Measurements from ENCODE around the gene KIN.

The KIN gene

DNA sequence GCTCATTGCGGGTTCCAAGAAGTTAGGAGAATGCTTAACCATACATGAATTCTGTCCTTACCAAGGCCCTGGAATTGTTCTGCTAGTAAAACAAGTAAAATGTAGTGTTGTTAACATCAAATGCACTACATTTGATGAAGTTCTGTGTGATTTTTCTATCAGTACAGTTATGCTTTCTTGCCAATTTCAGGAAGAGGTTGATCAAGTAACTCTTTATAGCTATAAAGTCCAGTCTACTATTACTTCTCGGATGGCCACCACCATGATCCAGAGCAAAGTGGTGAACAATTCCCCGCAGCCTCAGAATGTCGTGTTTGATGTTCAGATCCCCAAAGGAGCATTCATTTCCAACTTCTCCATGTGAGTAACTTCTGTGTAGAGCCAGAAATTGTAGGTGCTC, 79.0 kb downstream of the KIN start:
- WGBS, 2 experiments, result 90 to 96% methylated on average over 4 of the region's 4 CpGs
- H3K9me3 ChIP-seq (ENCODE audit: control insufficient read depth, low read length), result no peaks in the 10 kb centered on the region
- H3K27me3 ChIP-seq (ENCODE audit: control insufficient read depth, insufficient read depth, low read length, poor library complexity, severe bottlenecking), result no peaks in the 10 kb centered on the region
- H3K4me3 ChIP-seq (ENCODE audit: insufficient read depth, low read depth, low read length), result no peak overlapping the region
- no peaks in the 10 kb centered on the region for H3K36me3 ChIP-seq (ENCODE audit: control insufficient read depth, insufficient read depth, low read length)
- H3K27ac ChIP-seq (ENCODE audit: insufficient read depth, low read depth, low read length, poor library complexity, severe bottlenecking), result no peak overlapping the region
- no peaks in the 10 kb centered on the region for H3K4me1 ChIP-seq (ENCODE audit: control insufficient read depth, insufficient read depth, low read length)

DNA sequence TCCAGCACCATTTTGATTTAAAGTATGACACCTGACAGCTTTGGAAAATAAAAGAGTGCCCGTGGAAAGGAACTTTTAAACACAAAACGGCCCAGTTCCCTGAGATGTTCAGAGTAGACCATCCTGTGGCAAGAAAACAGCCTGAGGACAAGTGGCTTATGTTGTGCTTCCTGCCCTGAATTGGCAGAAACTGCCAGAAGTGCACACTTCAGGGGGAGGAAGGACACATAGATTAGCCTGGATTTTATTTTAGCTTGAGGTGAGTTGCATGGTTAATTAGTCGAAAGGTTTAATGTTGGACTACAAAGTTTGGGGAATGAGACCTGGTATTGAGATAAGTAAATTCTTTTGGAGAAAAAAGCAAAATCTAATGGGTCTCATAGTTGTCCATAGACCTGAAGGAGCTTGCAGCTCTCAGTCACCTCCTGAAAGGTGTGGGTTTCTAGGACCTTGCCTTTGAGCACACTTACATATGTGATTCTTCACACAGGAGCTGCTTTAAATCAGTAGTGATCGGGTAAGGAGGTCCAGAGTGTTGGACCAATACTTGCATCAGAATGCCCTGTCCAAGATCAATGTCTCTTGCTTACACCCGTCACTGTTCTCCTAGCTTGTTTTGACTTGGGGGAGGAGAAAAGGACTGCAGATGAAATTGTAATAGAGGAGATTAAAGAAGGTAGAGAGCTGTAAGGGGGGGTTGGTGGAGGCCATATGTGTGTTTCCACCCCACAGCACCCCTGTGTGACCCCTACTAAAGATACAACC, 79.8 kb downstream of the KIN start:
- Histone ChIP-seq H3K4me1 (ENCODE audit: control insufficient read depth, insufficient read depth, low read length) (no peaks in the 10 kb centered on the region), H3K27ac (ENCODE audit: insufficient read depth, low read depth, low read length, poor library complexity, severe bottlenecking) (no peak overlapping the region), H3K9me3 (ENCODE audit: control insufficient read depth, low read length) (no peaks in the 10 kb centered on the region), H3K4me3 (ENCODE audit: insufficient read depth, low read depth, low read length) (no peak overlapping the region), H3K27me3 (ENCODE audit: control insufficient read depth, insufficient read depth, low read length, poor library complexity, severe bottlenecking) (no peaks in the 10 kb centered on the region), H3K36me3 (ENCODE audit: control insufficient read depth, insufficient read depth, low read length) (no peaks in the 10 kb centered on the region)
- 93 to 95% methylated on average over 5 of the region's 5 CpGs for WGBS, 2 experiments

DNA sequence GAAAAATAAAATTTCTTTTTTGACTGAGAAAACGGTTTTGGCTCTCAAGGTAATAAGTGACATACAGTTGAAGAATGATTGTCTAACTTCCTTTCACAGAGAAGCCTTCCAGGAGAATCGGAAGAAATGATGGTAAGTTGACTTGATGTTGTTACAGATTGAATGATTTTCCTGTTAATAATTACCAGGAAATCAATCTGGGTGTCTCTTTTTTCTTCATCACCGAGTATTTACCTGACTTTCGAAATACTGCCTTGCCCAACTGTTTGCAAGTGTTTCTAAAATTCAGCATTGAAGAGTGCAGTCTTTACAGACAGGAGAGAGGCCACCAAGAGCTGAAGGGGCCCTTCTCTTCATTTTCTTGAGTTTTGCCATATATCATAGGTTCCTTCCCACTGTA, 80.7 kb downstream of the KIN start:
- H3K4me1 ChIP-seq (ENCODE audit: control insufficient read depth, insufficient read depth, low read length), result no peaks in the 10 kb centered on the region
- no peaks in the 10 kb centered on the region for H3K36me3 ChIP-seq (ENCODE audit: control insufficient read depth, insufficient read depth, low read length)
- H3K9me3 ChIP-seq (ENCODE audit: control insufficient read depth, low read length), result no peaks in the 10 kb centered on the region
- 91 to 98% methylated on average over 4 of the region's 4 CpGs for WGBS, 2 experiments
- H3K27ac ChIP-seq (ENCODE audit: insufficient read depth, low read depth, low read length, poor library complexity, severe bottlenecking), result no peak overlapping the region
- H3K4me3 ChIP-seq (ENCODE audit: insufficient read depth, low read depth, low read length), result no peak overlapping the region
- no peaks in the 10 kb centered on the region for H3K27me3 ChIP-seq (ENCODE audit: control insufficient read depth, insufficient read depth, low read length, poor library complexity, severe bottlenecking)

DNA sequence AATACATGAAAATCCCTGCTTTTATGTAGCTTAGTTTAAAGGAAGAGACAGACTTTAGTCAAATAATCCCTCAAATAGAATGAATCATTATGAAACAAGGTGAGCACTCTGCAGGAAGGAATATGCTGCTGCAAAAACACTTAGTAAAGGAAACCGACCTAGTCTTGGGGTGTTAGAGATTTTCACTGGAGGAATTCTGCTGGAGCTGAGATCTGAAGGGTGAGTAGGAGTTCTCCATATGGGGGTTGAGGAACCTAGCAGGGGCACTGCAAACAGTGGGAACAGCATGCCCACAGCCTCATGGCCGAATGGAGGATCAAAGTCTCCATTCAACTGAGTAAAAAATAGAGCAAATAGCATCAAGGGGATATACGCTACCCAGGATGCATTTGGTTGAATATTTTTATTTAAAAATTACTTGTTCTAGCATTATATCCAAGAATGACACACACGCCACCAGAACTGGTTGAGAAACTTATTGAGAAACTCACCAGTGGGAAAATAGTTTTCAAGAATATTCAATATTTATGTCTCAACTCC, 81.2 kb downstream of the KIN start:
- Histone ChIP-seq H3K36me3 (ENCODE audit: control insufficient read depth, insufficient read depth, low read length) (no peaks in the 10 kb centered on the region), H3K9me3 (ENCODE audit: control insufficient read depth, low read length) (no peaks in the 10 kb centered on the region), H3K4me3 (ENCODE audit: insufficient read depth, low read depth, low read length) (no peak overlapping the region), H3K27me3 (ENCODE audit: control insufficient read depth, insufficient read depth, low read length, poor library complexity, severe bottlenecking) (no peaks in the 10 kb centered on the region), H3K27ac (ENCODE audit: insufficient read depth, low read depth, low read length, poor library complexity, severe bottlenecking) (no peak overlapping the region), H3K4me1 (ENCODE audit: control insufficient read depth, insufficient read depth, low read length) (no peaks in the 10 kb centered on the region)
- WGBS, 2 experiments, result 72 to 88% methylated on average over 2 to 4 of the region's 4 CpGs

DNA sequence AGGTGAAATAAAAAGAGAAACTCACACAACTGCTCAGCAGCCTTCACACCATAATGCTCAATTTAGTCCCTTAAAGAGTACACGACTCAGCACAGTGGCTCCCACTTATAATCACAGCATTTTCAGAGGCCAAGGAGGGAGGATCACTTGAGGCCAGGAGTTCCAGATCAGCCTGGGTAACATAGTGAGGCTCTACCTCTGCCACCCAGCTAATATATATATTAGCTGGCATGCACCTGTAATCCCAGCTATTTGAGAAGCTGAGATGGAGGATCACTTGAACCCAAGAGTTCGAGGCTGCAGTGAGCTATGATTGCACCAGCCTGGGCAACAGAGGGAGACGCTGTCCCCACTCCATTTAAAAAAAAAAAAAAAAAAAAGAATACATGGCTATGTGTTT, 82.5 kb downstream of the KIN start:
- H3K9me3 ChIP-seq (ENCODE audit: control insufficient read depth, low read length), result no peaks in the 10 kb centered on the region
- H3K4me1 ChIP-seq (ENCODE audit: control insufficient read depth, insufficient read depth, low read length), result no peaks in the 10 kb centered on the region
- 86 to 93% methylated on average over 2 to 3 of the region's 3 CpGs for WGBS, 2 experiments
- no peaks in the 10 kb centered on the region for H3K27me3 ChIP-seq (ENCODE audit: control insufficient read depth, insufficient read depth, low read length, poor library complexity, severe bottlenecking)
- H3K36me3 ChIP-seq (ENCODE audit: control insufficient read depth, insufficient read depth, low read length), result no peaks in the 10 kb centered on the region
- H3K27ac ChIP-seq (ENCODE audit: insufficient read depth, low read depth, low read length, poor library complexity, severe bottlenecking), result no peak overlapping the region
- no peak overlapping the region for H3K4me3 ChIP-seq (ENCODE audit: insufficient read depth, low read depth, low read length)

DNA sequence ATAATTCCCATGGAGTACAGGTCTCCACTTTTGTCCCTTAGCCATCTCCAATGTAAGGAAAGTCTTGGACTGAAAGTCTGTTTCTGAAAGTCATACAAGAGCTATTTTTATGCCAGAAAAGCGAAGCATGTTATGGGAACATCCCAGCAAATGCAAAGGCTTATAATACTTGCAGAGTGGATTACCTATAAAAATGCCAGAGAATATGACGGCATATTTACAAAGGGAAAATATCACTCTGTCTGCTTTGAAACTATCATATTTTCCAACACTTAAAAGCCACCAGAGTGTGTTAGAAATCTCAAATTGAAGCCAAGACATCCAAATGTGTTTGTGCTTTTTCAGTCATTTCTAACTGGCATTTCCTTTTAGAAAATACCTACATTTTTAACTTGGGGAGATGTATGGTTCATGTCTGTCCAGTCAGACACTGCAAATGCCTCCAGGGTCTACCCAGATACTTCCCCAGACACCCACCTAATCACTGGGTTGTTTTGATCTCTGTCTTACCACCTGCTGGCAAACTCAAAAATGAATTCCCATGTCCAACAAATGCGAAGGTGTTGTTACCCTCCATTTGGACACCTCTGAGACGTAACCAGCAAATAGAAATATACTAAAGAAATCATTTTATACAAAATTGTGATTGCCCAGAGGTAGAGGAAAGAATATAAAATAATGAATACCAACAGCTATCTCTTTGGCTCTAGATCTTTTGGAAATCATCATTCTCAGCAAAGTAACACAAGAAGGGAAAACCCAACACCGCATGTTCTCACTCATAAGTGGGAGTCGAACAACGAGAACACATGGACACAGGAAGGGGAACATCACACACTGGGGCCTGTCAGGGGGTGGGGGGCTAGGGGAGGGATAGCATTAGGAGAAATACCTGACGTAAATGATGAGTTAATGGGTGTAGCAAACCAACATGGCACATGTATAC, 83.4 kb downstream of the KIN start:
- no peaks in the 10 kb centered on the region for H3K9me3 ChIP-seq (ENCODE audit: control insufficient read depth, low read length)
- no peaks in the 10 kb centered on the region for H3K27me3 ChIP-seq (ENCODE audit: control insufficient read depth, insufficient read depth, low read length, poor library complexity, severe bottlenecking)
- WGBS, 2 experiments, result 94 to 95% methylated on average over 6 to 7 of the region's 8 CpGs

DNA sequence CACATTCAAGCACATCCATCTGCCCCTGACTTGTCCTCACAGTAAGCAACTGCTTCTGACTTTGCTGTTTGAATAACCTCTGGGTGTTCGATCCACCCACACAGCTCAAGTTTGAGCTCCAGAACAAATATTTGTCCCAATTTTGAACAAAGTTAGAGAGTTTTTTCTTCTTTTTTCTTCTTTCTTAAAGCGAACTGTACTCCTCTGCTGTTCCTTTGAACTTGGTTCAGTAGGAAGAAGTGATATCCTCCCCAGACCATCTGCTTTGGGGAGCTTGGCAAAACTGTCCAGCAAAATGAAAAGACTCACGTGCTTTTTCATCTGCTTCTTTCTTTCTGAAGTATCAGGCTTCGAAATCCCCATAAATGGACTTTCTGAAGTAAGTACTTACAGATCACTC, 84.7 kb downstream of the KIN start, which contains the start of gene ITIH2:
TSS of gene ITIH2 (plus strand) at position 177 of the 400 bp plus-strand sequence. CDS start at position 296, 119 bp downstream.
- whole genome bisulfite sequencing, 2 experiments, result 89 to 90% methylated on average over 4 of the region's 4 CpGs
- Histone ChIP-seq H3K27me3 (ENCODE audit: control insufficient read depth, insufficient read depth, low read length, poor library complexity, severe bottlenecking) (no peaks in the 10 kb centered on the region), H3K36me3 (ENCODE audit: control insufficient read depth, insufficient read depth, low read length) (no peaks in the 10 kb centered on the region), H3K27ac (ENCODE audit: insufficient read depth, low read depth, low read length, poor library complexity, severe bottlenecking) (no peak within 1 kb of the TSS), H3K4me1 (ENCODE audit: control insufficient read depth, insufficient read depth, low read length) (no peaks in the 10 kb centered on the region), H3K9me3 (ENCODE audit: control insufficient read depth, low read length) (no peaks in the 10 kb centered on the region), H3K4me3 (ENCODE audit: insufficient read depth, low read depth, low read length) (no peak within 1 kb of the TSS)

More for the DNA sequence above, 83.4 kb downstream of the KIN start:
- Histone ChIP-seq H3K36me3 (ENCODE audit: control insufficient read depth, insufficient read depth, low read length) (no peaks in the 10 kb centered on the region), H3K4me3 (ENCODE audit: insufficient read depth, low read depth, low read length) (no peak overlapping the region), H3K4me1 (ENCODE audit: control insufficient read depth, insufficient read depth, low read length) (no peaks in the 10 kb centered on the region), H3K27ac (ENCODE audit: insufficient read depth, low read depth, low read length, poor library complexity, severe bottlenecking) (no peak overlapping the region)

DNA sequence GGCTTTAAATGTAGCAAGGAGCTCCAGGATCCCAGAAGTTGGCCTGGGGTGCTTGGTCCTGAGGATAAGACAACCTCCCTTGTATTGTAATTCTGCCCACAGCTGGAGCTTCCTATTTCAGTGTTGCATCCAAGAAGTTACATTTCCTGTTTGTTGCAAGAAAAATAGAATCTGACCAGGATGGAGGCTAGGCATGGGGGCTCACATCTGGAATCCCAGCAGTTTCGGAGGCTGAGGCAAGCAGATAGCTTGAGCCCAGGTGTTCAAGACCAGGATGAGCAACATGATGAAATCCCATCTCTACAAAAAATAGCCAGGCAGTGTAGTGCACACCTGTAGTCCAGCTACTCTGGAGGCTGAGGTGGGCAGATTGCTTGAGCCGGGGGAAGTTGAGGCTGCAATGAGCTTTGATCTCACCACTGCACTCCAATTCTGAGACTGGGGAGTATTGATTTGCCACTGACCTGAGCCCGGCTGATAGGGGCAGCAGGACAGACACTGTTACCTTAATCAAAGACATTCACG, 85.4 kb downstream of the KIN start:
- H3K4me3 ChIP-seq (ENCODE audit: insufficient read depth, low read depth, low read length), result no peak overlapping the region
- H3K27me3 ChIP-seq (ENCODE audit: control insufficient read depth, insufficient read depth, low read length, poor library complexity, severe bottlenecking), result no peaks in the 10 kb centered on the region
- no peaks in the 10 kb centered on the region for H3K36me3 ChIP-seq (ENCODE audit: control insufficient read depth, insufficient read depth, low read length)
- no peaks in the 10 kb centered on the region for H3K9me3 ChIP-seq (ENCODE audit: control insufficient read depth, low read length)
- WGBS, 2 experiments, result 90% methylated on average over 4 of the region's 4 CpGs
- no peaks in the 10 kb centered on the region for H3K4me1 ChIP-seq (ENCODE audit: control insufficient read depth, insufficient read depth, low read length)
- no peak overlapping the region for H3K27ac ChIP-seq (ENCODE audit: insufficient read depth, low read depth, low read length, poor library complexity, severe bottlenecking)

DNA sequence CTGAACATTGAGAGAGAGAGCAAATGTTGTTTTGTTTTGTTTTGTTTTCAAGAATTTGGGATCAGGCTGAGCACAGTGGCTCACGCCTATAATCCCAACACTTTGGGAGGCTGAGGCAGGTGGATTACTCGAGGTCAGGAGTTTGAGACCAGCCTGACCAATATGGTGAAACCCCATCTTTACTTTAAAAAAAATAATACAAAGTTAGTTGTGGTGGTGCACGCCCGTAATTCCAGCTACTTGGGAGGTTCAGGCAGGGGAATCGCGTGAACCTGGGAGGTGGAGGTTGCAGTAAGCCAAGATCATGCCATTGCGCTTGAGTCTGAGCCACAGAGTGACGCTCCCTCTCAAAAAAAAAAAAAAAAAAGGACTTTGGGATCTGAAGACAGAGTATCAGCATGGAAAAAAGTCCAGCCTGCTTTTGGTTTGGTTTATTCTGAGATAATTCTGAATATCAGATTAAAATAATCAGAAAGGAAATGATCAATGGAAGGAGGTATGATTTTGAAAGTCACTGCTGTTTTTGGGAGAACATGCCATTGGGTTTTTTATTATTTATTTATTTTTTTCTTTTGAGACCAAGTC, 86.5 kb downstream of the KIN start:
- H3K4me1 ChIP-seq (ENCODE audit: control insufficient read depth, insufficient read depth, low read length), result no peaks in the 10 kb centered on the region
- 90 to 91% methylated on average over 8 of the region's 8 CpGs for WGBS, 2 experiments
- no peaks in the 10 kb centered on the region for H3K27me3 ChIP-seq (ENCODE audit: control insufficient read depth, insufficient read depth, low read length, poor library complexity, severe bottlenecking)
- no peaks in the 10 kb centered on the region for H3K36me3 ChIP-seq (ENCODE audit: control insufficient read depth, insufficient read depth, low read length)
- H3K27ac ChIP-seq (ENCODE audit: insufficient read depth, low read depth, low read length, poor library complexity, severe bottlenecking), result no peak overlapping the region
- no peak overlapping the region for H3K4me3 ChIP-seq (ENCODE audit: insufficient read depth, low read depth, low read length)
- H3K9me3 ChIP-seq (ENCODE audit: control insufficient read depth, low read length), result no peaks in the 10 kb centered on the region
